Hematopoietic multipotent progenitor cell treated with erythropoietin and hydrocortisone succinate and interleukin-3 and kit ligand, for 17 days (in vitro differentiated cells): ENCODE data around the gene NBPF26.
"Not testable (repeated sequence)": the region's sequence is repeated elsewhere in the genome, so short reads cannot be mapped to it uniquely, and the experiment has no call there.

Source experiments
- DNase-seq: peaks from one replicate; pipeline ENCODE4 v3.0.0-alpha.2; 2015; ENCODE audit warnings: low spot score

NBPF26 gene

DNA sequence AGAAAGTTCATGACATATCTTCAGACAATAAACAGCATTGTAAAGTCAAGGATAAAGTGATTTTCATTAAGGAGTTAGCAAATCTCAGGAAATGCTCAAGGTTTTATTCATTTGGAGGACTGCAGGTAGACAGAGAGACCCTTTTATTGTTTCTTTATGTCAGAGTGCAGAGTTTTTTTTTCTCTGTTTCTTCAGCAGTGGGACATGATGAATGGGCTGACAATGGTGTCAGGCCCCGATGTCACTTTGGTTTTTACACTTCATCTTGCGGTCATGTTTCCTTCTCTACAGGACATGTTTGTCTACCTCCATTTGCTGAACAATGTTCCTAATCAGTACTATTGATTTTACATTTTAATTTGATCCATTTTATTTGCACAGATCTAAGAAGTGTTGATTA lies 134.4 kb downstream of the NBPF26 start:
- not testable (repeated sequence) for DNase-seq

DNA sequence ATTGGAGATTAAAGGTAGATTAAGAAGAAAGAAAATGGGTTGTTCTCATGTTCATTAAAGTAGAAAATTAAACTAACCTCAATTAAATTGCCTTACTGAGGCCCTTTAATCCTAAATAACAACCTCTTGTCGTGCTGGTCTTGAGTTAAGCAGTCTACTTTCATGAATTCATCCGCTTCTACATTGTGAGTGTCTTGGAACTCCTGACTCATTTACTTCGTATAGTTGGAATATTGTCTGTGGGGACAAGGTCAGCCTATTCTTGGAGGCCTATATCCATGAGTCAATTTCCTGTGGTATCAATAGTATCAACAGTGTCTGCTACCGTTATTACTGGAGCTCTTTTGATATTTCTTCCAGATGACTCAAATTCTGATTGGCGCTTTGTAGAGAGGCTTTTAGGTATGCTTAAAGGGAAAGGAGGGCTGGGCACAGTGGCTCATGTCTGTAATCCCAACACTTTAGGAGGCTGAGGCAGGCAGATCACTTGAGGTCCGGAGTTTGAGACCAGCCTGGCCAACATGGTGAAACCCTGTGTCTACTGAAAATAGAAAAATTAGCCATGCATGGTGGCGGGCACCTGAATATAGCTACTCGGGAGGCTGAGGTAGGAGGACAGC lies 136.0 kb downstream of the NBPF26 start:
- DNase-seq: not testable (repeated sequence)

DNA sequence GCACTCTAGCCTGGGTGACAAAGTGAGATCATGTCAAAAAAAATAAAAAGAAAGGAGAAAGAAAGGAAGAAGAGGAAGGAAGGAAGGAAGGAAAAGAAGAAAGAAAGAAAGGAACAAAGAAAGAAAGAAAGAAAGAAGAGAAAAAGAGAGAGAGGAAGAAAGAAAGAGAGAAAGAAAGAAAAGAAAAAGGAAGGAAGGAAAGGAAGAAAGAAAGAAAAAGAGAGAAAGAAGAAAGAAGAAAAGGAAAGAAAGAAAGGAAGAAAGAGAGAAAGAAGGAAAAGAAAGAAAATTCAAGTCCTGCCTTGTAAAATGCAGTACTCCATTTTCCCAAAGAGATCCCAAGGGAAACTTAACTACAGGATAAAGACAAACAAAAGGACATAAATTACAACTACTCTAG lies 154.5 kb downstream of the NBPF26 start:
- DNase-seq: not testable (repeated sequence)

- not testable (repeated sequence) for DNase-seq
Observed at GRCh38 chr1:120880056-120880455, 156.3 kb downstream of the NBPF26 start.

- not testable (repeated sequence) for DNase-seq
Observed at GRCh38 chr1:120881934-120882333, 158.2 kb downstream of the NBPF26 start.
